ENCODE results near the gene SORD.
"Not testable (repeated sequence)": the region's sequence is repeated elsewhere in the genome, so short reads cannot be mapped to it uniquely, and the experiment has no call there.

SORD gene

DNA sequence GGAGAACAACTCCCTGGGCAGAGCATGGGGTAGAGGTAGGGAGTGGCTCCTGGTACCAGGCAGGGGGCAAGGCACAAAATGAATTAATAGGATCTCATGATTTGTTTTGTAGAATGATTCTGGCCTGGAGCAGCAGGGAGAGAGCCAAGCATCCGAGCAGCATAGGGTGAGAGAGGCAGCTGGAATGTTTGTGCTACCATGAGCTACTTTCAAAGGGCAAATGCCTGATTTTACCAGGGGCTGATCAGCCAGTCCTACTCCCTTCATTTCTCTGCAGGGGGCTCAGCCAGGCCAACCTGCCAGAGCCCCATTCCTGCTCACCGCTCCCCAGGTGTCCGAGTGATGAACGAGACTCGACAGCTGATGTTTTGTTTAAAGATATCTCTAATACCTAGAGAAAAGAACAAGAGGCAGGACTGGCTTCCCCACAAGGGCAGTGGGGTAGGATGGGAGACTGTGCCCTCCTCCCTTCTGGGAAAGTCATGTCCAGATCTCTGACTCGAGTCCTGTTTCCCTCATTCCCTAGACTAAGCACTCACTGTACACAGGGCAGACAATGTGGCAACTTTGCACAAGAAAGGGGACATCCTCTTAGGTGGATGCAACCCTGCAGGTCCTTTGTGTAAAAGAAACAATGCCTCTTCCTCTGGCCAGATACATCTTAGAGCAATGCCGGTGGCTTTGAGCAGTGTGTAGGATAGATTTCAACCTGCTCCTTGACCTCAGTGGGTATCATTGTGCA, 78.1 kb downstream of the SORD start:
- no peak for DNase-seq

DNA sequence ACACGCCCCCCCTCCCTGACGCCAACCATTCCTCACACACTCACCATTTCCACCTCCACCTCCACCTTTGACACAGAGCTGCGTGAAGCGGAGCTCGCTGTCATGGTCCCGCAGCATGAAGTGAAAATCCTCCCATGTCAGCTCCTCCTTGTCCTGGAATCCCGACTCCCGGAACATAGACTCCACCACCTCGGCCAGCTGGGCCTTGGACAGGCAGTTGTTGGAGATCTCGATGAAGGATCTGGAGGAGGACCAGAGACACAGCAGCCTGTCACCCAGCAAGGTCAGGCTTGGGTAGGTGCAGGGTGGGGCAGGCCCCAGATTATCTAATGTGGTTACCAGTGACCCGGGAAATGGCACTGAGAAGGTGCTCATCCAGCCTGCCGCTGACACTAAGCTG, 78.8 kb downstream of the SORD start:
- DNase-seq: no peak

- no peak for DNase-seq
Measured at GRCh38 chr15:45102226-45102625, 79.2 kb downstream of the SORD start.

DNA sequence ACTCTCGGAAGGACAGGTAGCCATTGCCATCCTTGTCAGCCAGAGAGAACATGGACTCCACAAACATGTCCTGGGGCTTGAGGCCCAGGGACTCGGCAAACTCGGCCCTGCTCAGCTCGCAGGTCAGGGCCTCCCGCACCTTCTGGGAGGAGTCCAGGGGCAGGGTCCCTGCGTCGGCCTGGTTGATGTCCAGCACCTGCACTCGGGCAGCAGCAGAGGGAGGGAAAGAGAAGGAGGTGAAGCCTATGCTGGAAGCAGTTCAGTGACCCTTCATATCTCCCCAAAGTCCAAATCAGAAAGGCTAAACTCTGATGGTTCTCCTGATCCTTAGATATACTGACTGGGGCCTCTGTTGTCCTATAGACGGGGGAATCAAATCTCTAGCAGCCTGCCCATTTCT, 81.2 kb downstream of the SORD start:
- DNase-seq: not testable (repeated sequence)

DNA sequence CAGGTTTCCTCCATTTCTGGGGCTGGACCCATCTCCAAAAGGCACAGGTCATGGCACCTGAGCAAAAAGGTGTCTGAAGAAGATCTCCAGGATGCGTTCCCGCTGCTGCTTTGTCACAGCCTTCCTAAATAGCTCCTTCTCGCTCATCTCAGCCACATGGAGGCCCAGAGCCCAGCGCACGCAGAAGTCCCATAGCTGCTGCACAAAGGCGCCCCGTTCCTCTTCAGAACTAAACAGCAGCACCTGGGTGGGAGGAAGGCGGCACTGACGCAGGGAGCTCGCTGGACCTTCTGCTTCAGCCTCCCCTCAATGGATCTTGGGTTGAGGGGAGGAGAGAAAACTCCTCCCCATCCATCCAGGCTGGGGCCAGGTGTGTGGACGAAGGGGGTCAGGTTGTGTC, 82.6 kb downstream of the SORD start:
- no peak for DNase-seq

- DNase-seq: no peak
Measured at GRCh38 chr15:45106002-45106790, 83.2 kb downstream of the SORD start.

GRCh38 chr15:45107941-45108630, 85.1 kb downstream of the SORD start:
- DNase-seq: no peak

GRCh38 chr15:45110256-45110820, 87.3 kb downstream of the SORD start:
- DNase-seq: no peak

GRCh38 chr15:45111390-45112142, 88.6 kb downstream of the SORD start:
- DNase-seq: no peak

- DNase-seq: peak; percentile 35
Measured at GRCh38 chr15:45112143-45112590, 89.2 kb downstream of the SORD start.

GRCh38 chr15:45112591-45113379, 89.8 kb downstream of the SORD start:
- DNase-seq: peak; percentile 57

DNA sequence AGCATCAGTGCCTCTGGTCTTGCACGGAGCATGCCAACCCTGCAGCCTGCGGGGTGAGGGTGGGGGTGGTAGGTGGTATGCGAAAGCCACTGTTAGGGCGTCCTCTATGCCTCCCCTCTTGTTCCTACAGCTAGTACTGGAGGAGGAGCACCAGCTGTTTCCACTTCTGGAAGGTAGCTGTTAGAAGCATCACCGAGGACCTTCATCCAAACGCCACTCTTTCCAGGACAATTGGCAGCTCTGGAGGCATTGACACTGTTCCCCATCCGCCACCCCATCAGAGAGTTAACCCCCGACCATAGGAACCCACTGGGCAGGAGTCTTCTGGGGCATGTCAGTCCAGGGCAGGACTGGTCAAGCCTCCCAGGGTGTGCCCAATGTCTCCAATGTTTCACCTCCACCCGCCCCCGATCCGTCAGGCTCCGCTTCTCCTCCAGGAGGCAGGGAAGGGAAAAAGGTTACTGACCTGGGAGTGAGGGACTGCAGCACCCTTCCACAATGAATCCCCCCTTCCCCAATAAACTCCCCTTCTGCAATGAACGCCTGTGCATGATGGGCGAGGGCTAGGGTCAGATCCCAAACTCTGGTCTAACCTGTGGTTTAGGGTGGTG, 90.5 kb downstream of the SORD start:
- peak; percentile 57 for DNase-seq

- no peak for DNase-seq
Measured at GRCh38 chr15:45114076-45114750, 91.2 kb downstream of the SORD start, which contains the start of the genes DUOX2 and DUOXA2. DUOX2 (minus strand) TSS chr15:45114172; CDS start chr15:45113411, 761 bp downstream. DUOXA2 (plus strand) TSS chr15:45114326; CDS start chr15:45114606, 280 bp downstream.

DNA sequence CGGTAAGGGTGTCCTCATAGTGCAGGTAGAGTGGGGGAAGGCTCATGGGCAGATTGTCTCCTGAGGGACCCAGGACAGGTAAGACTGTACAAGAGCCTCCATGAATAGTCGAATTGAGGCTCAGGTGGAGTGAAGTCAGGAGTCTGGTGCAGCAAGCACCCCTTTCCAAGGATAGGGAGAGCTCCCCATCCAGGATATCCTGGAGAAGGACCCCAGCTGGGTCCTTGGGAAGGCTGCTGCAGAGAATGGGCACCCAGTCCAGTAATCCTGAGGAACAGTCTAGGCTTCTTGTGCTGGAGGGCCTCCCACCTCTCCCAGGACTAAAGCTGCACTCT, 91.7 kb downstream of the SORD start:
- DNase-seq: no peak

GRCh38 chr15:45115312-45115820, 92.4 kb downstream of the SORD start:
- DNase-seq: no peak

- no peak for DNase-seq
Measured at GRCh38 chr15:45116006-45116481, 93.0 kb downstream of the SORD start.

DNA sequence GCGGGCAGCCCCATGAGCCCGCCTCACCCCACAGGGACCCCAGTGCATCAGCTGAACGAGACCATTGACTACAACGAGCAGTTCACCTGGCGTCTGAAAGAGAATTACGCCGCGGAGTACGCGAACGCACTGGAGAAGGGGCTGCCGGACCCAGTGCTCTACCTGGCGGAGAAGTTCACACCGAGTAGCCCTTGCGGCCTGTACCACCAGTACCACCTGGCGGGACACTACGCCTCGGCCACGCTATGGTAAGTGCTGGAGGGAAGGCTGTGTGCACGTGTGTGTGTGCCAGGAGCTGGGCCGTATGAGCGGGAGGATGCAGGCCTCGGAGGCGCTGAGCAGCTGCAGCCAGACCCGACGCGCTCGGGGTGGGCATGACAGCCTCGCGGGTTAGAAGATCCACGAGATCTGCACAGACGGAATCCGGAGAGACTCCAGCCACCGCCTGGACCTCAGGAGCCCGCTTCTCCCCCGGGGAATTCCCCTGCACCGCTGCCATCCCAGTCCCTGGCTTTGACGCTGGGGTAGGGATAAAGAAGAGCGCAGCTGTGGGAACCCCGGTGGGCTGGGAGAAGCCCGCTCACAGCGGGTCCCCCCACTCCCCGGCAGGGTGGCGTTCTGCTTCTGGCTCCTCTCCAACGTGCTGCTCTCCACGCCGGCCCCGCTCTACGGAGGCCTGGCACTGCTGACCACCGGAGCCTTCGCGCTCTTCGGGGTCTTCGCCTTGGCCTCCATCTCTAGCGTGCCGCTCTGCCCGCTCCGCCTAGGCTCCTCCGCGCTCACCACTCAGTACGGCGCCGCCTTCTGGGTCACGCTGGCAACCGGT, 93.7 kb downstream of the SORD start:
- DNase-seq: no peak

DNA sequence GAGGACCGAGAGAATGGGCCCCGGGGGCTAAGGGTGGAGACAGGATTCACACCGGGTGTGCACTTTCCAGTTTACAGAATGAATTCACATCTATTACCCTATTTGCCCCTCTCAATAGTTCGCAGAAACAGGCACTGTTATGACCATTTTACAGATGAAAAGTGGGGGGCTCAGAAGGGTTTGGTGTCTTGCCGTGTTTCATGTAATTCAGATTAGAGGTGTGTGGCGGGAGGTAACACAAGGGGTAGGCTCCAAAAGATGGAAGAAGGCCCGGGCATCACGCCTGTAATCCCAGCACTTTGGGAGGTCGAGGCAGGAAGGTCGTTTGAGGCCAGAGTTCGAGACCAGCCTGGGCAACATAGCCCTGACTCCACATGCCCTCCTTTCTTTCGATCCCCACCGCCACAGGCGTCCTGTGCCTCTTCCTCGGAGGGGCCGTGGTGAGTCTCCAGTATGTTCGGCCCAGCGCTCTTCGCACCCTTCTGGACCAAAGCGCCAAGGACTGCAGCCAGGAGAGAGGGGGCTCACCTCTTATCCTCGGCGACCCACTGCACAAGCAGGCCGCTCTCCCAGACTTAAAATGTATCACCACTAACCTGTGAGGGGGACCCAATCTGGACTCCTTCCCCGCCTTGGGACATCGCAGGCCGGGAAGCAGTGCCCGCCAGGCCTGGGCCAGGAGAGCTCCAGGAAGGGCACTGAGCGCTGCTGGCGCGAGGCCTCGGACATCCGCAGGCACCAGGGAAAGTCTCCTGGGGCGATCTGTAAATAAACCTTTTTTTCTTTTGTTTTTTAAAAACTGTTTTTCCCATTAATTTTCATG, 94.5 kb downstream of the SORD start:
- DNase-seq: no peak

Measured in NCI-H2171 treated with DMSO at 0.1 percent for 48 hours (cell line).